WI38 (cell line): ENCODE data around the gene ZBED4.

Source experiments
- H3K4me3 ChIP-seq: 2 replicates; pipeline ENCODE4 v1.5.1; 2011; ENCODE audit warnings: low read depth, mild to moderate bottlenecking, control low read depth, low read length
- TF ChIP-seq, protein P1 (sequence below): IDR thresholded peaks from 2 replicates; pipeline ENCODE4 v1.5.1; 2012; ENCODE audit warnings: low read depth, mild to moderate bottlenecking, control low read depth, low read length

The ZBED4 gene

DNA sequence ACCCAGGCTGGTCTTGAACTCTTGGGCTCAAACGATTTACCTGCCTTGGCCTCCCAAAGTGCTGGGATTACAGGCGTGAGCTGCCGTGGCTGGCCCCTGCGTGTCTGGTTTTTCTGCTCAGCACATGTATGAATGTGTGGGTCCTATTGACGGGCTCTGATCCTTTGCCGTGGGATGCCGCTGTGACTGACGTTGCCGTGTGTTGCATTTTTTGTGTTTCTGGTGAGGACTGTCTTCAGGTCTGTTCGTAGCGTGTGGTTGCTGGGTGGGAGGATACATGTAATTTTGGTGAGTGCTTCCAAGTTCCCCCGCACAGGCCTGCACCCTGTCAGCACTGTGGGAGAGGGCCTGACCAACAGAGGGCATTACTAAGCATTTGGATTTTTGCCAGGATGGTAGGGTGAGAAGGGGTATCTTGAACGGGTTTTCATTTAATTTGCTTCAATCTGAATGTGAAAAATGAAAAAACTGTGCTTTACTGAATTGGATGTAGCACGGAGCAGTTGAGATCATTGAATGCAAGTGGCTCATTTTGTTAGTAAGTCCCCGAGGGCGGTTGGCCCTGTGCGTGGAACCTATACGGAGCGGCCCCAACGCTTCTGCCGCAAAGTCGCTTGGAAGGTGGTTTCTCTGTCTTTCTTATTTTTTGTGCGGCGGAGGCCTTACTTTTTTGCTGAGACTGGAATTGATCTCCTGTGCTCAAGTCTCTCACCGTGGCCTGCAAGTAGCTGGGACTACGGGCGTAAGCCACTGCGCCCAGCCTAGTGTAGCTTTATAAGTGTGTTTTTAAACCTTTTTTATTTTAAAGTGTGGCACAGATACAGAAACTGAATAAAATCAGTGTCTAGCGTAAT is 8.2 kb downstream of the ZBED4 start:
- TF ChIP-seq, protein P1, sequence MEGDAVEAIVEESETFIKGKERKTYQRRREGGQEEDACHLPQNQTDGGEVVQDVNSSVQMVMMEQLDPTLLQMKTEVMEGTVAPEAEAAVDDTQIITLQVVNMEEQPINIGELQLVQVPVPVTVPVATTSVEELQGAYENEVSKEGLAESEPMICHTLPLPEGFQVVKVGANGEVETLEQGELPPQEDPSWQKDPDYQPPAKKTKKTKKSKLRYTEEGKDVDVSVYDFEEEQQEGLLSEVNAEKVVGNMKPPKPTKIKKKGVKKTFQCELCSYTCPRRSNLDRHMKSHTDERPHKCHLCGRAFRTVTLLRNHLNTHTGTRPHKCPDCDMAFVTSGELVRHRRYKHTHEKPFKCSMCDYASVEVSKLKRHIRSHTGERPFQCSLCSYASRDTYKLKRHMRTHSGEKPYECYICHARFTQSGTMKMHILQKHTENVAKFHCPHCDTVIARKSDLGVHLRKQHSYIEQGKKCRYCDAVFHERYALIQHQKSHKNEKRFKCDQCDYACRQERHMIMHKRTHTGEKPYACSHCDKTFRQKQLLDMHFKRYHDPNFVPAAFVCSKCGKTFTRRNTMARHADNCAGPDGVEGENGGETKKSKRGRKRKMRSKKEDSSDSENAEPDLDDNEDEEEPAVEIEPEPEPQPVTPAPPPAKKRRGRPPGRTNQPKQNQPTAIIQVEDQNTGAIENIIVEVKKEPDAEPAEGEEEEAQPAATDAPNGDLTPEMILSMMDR, result no peak
- no peak overlapping the region for H3K4me3 ChIP-seq

DNA sequence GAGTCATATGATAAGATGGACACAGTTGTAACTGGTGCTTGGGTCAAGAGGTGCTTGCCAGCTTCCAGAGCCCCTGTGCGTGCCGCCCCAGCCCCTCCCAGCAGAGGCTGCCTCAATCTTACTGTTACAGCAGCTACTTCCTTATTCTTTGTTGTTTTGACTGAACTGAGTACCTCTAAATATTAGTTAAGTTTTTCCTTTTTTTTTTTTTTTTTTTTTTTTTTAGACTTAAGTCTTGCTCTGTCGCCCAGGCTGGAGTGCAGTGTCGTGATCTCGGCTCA is 8.8 kb downstream of the ZBED4 start:
- H3K4me3 ChIP-seq, result no peak overlapping the region
- TF ChIP-seq, protein P1, result no peak

DNA sequence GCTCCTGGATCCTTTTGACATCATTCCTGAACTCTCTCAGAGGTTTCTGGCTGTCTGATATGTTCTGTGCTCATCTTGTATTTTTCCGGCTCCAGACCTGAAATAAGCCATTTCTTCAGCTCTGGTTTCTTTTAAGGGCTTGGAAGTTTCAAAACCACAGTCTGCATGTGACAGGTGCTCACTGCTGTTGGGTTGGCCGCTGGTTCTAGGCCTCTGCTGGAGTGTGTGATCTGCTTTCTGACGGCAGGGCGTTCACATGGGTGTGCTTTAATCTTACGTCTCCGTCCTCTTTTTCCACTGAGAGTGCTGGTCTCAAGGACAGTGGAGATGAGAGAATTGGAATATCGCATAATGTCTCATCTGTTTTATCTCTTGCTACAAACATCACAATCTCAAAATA is 10.3 kb downstream of the ZBED4 start:
- TF ChIP-seq, protein P1, result no peak
- H3K4me3 ChIP-seq, result no peak overlapping the region

DNA sequence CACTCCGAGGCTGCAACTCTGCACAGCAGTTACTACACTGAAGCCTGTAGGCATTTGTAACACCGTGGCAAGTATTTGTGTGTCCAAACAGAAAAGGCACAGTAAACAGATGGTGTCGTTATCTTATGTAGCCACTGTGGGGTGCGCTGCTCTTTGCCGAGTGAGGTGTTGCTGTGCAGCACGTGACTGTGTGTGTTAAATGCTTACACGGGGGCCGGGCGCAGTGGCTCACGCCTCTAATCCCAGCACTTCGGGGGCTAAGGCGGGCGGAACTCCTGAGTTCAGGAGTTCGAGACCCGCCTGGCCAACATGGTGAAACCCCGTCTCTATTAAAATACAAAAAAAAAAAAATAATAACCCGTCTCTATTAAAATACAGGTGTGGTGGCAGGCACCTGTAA is 11.5 kb downstream of the ZBED4 start:
- TF ChIP-seq, protein P1, result no peak
- no peak overlapping the region for H3K4me3 ChIP-seq

DNA sequence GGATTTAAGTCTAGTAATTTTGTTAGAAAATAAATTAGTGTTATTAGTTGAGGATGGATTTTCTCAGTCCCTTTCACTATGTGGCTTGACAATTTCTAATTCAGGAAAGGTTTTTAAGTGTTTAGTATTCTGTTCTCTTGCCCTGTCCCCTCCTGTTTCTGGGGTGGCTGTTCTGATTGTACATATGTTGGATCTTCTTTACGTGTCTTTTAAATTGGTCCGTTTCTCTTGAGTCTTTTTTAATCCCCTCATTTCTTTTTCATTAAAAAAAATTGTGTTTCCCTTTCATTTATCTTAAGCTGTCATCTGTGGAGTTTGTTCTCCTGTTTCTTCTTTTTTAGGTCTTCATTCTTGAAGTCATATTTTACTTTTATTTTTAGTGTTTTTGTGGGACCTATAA is 12.5 kb downstream of the ZBED4 start:
- H3K4me3 ChIP-seq, result no peak overlapping the region
- TF ChIP-seq, protein P1, result no peak

DNA sequence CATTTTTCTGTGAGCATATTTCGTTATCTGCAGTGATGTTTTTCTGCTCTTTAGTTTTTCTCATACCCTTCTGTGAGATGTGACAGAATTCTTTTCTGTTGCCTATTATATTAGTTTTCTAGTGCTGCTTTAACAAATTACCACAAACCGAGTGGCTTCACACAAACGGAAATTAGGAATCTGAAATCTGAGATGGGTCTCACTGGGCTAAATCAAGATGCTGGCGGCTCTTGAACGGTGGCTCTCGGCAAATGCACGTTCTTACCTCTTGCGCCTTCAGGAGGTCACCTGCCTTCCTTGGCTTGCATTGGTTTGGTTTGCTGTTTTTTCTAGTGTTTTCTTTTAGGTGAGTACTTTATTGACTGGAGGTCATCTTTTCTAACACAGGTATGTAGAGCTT is 13.0 kb downstream of the ZBED4 start:
- TF ChIP-seq, protein P1, result no peak
- H3K4me3 ChIP-seq, result no peak overlapping the region

DNA sequence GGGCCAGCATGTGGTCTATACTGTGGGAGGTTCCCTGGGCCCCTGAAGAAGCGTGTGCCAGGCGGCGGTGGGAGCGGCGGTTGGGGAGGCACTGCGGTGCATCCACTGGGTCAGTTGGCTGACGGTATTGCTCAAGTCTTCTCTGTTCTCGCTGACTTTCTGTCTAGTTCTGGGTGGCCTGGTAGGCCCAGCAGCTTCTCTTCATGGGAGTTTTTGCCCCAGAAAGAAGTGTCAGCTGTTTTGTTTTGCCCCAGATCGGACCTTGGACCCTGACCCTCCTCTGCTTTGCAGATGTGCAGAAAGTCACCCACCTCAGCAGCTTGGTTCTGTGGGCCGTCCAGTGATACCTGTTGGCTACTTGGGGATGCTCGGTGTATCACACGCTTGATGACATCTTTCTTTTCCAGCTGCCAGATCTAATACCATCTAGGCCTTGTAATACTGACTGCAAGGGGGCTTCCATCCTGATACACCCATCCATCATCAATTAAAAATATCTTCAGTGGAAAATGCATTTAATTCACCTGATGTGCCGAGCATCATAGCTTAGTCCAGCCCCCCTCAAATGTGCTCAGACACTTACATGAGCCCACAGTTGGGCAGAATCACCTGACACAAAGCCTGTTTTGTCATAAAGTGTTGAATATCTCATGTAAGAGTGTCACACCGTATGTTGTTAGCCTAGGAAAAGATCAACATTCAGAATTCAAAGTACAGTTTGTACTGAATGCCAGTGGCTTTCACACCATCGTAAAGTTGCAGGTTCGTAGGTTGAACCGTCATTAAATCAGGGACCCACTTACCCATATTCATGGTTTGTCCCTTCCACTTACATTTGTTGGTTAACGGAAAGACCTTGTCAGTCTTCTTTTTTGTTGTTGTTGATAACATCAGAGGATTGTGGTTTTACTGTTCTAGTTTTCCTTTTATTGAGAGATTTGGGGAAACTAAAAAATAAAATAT is 13.9 kb downstream of the ZBED4 start:
- H3K4me3 ChIP-seq, result no peak overlapping the region
- TF ChIP-seq, protein P1, result no peak
